ENCODE data around the gene GRAMD4. TPM values are rescaled to one million over a fixed set of nuclear protein-coding genes. Genes with fewer than 3 reads are reported as not detected.

The GRAMD4 gene
- total RNA-seq, 3 donors from 2014 or later = 28.4 to 85.6 (median 61.0) TPM

DNA sequence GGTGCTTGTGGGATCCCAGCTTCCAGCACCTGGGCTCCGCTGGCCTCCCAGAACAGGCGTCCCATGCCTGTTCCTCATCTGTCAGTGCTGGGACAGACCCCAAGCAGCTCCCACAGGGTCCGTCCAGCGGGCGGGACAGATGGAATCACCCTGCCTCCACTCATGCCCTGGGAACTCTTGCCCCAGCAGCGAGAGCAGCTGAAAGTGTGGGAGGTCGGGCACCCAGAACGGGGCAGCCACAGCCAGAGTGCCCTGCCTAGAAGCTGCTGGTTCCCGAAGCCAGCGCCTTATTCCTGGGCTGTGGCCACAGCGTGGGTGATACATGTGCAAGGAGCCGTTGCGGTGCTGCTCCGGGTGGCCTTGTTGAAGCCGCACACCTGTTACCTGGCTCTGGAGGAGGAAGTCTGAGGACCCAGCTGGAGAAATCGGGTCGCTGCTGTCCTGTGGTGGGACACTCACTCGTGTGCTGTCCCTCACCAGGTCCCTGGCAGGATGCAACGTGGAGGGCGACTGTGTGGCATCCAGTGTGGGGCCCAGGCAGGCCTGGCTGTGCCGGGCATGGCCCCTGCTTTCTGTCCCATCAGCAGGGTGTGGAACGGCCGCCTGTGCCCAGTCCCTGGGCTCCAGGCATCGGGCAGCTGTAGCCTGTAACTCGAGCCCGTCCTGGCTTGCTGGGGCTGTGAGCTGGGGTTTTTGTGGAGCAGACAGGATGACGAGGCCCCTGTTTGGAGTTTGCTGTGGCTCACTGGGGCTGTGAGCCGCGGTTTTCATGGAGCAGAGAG is 16.2 kb downstream of the GRAMD4 start:
- no peak overlapping the region for H3K4me3 ChIP-seq
- no peak for DNase-seq (ENCODE audit: low spot score in 2 of 2)
- H3K9me3 ChIP-seq = no peaks in the 10 kb centered on the region
- no peaks in the 10 kb centered on the region for H3K36me3 ChIP-seq
- intact Hi-C loops (cut with DNase I; ENCODE audit: low total_unique reads) = no loop called here
- H3K27ac ChIP-seq = peak overlapping the region in 1 of 2 donors; percentile 7
- H3K4me1 ChIP-seq = no peaks in the 10 kb centered on the region
- H3K27me3 ChIP-seq = no peaks in the 10 kb centered on the region
- TF ChIP-seq POLR2AphosphoS5 (IDR thresholded peaks at IDR 0.05) (no peak), POLR2A (IDR thresholded peaks at IDR 0.05) (no peak)
- TF ChIP-seq, protein P1, sequence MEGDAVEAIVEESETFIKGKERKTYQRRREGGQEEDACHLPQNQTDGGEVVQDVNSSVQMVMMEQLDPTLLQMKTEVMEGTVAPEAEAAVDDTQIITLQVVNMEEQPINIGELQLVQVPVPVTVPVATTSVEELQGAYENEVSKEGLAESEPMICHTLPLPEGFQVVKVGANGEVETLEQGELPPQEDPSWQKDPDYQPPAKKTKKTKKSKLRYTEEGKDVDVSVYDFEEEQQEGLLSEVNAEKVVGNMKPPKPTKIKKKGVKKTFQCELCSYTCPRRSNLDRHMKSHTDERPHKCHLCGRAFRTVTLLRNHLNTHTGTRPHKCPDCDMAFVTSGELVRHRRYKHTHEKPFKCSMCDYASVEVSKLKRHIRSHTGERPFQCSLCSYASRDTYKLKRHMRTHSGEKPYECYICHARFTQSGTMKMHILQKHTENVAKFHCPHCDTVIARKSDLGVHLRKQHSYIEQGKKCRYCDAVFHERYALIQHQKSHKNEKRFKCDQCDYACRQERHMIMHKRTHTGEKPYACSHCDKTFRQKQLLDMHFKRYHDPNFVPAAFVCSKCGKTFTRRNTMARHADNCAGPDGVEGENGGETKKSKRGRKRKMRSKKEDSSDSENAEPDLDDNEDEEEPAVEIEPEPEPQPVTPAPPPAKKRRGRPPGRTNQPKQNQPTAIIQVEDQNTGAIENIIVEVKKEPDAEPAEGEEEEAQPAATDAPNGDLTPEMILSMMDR (IDR thresholded peaks at IDR 0.05) = no peak

DNA sequence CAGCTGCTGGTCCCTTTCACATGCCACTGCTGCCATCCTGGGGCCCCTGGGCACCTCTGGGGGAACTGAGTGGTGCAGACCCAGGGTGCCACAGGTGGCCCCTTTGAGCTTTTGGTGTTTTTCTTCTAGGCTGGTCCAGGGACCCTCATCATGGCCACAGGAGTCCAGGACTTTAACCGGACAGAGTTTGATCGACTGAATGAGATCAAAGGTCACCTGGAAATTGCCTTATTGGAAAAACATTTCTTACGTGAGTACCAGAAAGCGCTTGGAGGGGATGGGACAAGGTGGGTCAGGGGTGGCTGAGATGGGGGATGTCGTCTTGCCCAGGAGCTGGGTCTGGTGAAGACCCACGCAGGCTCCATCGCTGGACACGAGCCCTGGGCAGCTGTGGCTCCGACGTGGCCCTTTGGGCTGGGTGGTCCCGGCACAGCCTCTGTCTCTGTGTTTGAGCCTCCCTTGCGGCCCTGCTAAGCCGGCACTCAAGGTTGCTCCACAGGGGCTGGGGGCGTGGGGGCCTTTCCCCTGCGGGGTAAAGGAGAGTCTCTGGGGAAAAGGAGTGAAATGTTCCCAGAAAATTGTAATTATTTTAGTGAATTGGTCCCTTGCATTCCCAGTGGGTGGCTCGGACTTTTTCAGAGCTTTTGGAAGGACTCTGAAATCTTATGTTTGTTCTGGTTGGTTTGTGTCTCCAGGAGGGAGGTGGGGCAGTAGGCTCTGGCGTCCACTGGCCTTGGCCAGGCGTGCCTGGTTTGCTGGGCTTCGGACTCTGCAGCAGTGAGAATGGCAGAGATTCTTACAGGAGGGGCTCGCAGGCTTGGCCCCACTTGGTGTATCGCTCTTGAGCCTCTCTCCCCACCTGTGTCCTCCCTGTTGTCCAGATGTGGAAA is 17.8 kb downstream of the GRAMD4 start:
- H3K27me3 ChIP-seq = no peaks in the 10 kb centered on the region
- DNase-seq (ENCODE audit: low spot score in 2 of 2) = no peak
- TF ChIP-seq POLR2AphosphoS5 (IDR thresholded peaks at IDR 0.05) (no peak), POLR2A (IDR thresholded peaks at IDR 0.05) (no peak)
- TF ChIP-seq, protein P1 (IDR thresholded peaks at IDR 0.05) = no peak
- H3K4me1 ChIP-seq = no peaks in the 10 kb centered on the region
- H3K36me3 ChIP-seq = no peaks in the 10 kb centered on the region
- H3K27ac ChIP-seq = no peak overlapping the region
- H3K4me3 ChIP-seq = no peak overlapping the region
- no peaks in the 10 kb centered on the region for H3K9me3 ChIP-seq
- intact Hi-C loops (cut with DNase I; ENCODE audit: low total_unique reads) = no loop called here

DNA sequence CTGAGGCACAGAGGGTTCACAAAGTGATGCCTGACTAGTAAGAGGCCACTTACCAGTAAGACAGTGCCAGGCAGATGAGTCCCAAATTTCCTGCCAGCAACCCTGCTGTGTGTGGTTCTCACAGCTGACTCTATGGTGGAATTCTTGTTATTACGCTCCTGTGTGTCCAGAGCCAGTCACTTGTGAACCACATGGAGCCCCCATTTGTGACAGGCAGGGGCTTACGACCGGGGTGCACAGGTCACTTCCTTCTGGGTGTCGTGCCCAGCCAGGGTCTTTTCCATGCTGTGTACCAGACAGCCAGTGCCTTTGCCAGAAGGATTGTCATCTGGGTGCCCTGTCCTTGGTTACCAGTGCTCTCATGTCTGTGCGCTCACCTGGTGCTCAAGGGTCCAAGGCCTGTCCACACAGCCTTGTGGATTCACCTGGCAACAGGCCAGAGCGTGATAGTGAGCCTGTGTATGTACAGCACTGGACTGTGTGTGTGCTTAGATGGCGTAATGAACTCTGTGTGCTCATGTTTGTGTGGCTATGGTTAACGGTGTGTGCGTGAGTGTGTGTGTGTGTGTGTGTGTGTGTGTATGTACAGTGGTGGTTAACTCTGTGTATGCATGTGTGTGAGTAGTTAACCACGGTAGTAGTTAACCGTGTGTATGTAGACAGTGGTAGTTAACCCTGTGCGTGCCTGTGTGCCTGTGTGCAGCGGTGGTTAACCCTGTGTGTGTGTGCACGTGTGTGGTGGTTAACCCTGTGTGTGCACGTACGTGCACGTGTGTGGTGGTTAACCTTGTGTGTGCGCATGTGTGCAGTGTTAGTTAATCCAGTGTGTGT is 18.6 kb downstream of the GRAMD4 start:
- Histone ChIP-seq H3K36me3 (no peaks in the 10 kb centered on the region), H3K27ac (no peak overlapping the region), H3K27me3 (no peaks in the 10 kb centered on the region), H3K9me3 (no peaks in the 10 kb centered on the region), H3K4me1 (no peaks in the 10 kb centered on the region), H3K4me3 (no peak overlapping the region)
- TF ChIP-seq, protein P1 (IDR thresholded peaks at IDR 0.05) = no peak
- TF ChIP-seq POLR2AphosphoS5 (IDR thresholded peaks at IDR 0.05) = no peak
- intact Hi-C loops (cut with DNase I; ENCODE audit: low total_unique reads) = no loop called here
- DNase-seq (ENCODE audit: low spot score in 2 of 2) = no peak

DNA sequence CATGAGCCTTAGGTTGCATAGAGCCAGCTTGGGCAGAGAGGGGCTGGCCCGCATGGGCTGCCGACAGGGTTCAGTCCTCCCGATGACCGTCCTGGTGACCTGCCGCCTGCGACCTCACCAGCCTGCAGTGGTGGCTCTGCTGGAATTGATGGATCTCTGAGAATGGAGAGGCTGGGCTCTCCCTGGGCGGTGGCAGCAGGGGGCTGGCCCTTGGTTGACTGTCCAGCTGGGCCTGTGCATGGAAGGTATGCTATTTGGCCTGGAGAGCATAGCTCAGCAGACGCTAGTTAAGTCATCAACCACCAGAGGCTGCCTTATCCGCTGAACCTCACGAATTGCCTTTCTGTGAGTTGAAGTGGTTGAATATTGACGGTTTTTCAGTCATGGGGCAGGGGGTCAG is 19.7 kb downstream of the GRAMD4 start:
- H3K9me3 ChIP-seq = no peaks in the 10 kb centered on the region
- H3K27ac ChIP-seq = no peak overlapping the region
- H3K36me3 ChIP-seq = no peaks in the 10 kb centered on the region
- intact Hi-C loops (cut with DNase I; ENCODE audit: low total_unique reads) = no loop called here
- H3K4me1 ChIP-seq = no peaks in the 10 kb centered on the region
- DNase-seq (ENCODE audit: low spot score in 2 of 2) = no peak
- no peak for TF ChIP-seq POLR2A (IDR thresholded peaks at IDR 0.05)
- TF ChIP-seq POLR2AphosphoS5 (IDR thresholded peaks at IDR 0.05) = no peak
- TF ChIP-seq, protein P1 (IDR thresholded peaks at IDR 0.05) = no peak
- H3K27me3 ChIP-seq = no peaks in the 10 kb centered on the region
- H3K4me3 ChIP-seq = no peak overlapping the region

Measured in breast epithelium (tissue), 4 donors.